GM23248 (cell line): ENCODE data around the gene GALNT12.

Experiments used
- EZH2 ChIP-seq: fragments of 200-600 bp; sonication (generic); IDR thresholded peaks from 2 replicates; pipeline ENCODE4 v1.6.1; 2018; ENCODE audit warnings: antibody characterized with exemption, mild to moderate bottlenecking; ENCODE audit not compliant: insufficient read depth, poor library complexity, severe bottlenecking
- EZH2phosphoT487 ChIP-seq: fragments of 200-600 bp; sonication (generic); IDR thresholded peaks from 2 replicates; pipeline ENCODE4 v1.6.1; 2018; ENCODE audit warnings: antibody characterized with exemption, moderate library complexity, mild to moderate bottlenecking, low read depth; ENCODE audit not compliant: insufficient read depth

DNA sequence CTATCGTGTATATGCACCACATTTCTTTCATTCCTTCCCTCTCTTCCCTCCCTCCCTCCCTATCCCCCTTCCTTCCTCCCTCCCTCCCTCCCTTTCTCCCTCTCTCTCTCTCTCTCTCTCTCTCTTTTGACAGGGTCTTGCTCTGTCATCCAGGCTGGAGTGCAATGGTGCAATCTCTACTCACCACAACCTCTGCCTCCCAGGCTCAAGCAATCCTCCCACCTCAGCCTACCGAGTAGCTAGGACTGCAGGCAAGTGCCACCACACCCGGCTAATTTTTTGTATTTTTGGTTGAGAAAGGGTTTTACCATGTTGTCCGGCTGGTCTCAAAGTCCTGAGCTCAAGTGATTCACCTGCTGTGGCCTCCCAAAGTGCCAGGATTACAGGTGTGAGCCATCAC lies 10.0 kb upstream of the GALNT12 start:
- TF ChIP-seq EZH2 (no peak), EZH2phosphoT487 (no peak)
